ENCODE measurements around the gene EIPR1.
"Not testable (repeated sequence)": the region's sequence is repeated elsewhere in the genome, so short reads cannot be mapped to it uniquely, and the experiment has no call there.

Gene EIPR1

GRCh38 chr2:3183766-3184165, 193.9 kb downstream of the EIPR1 start:
- in situ Hi-C loops (cut with HindIII; ENCODE audit: low sequenced_read_pairs) = no loop called here

- in situ Hi-C loops (cut with HindIII; ENCODE audit: low sequenced_read_pairs) = no loop called here
These were observed 194.8 kb downstream of the EIPR1 start for GRCh38 chr2:3182848-3183247.

- in situ Hi-C loops (cut with HindIII; ENCODE audit: low sequenced_read_pairs) = no loop called here
These were observed 196.1 kb downstream of the EIPR1 start for GRCh38 chr2:3181416-3182010.

- in situ Hi-C loops (cut with HindIII; ENCODE audit: low sequenced_read_pairs) = not testable (repeated sequence)
These were observed 196.8 kb downstream of the EIPR1 start for GRCh38 chr2:3180909-3181221.

- in situ Hi-C loops (cut with HindIII; ENCODE audit: low sequenced_read_pairs) = no loop called here
These were observed 197.3 kb downstream of the EIPR1 start for GRCh38 chr2:3180082-3180908.

- in situ Hi-C loops (cut with HindIII; ENCODE audit: low sequenced_read_pairs) = no loop called here
These were observed 198.0 kb downstream of the EIPR1 start for GRCh38 chr2:3179626-3180025.

- in situ Hi-C loops (cut with HindIII; ENCODE audit: low sequenced_read_pairs) = no loop called here
These were observed 198.4 kb downstream of the EIPR1 start for GRCh38 chr2:3179208-3179607.

- in situ Hi-C loops (cut with HindIII; ENCODE audit: low sequenced_read_pairs) = no loop called here
These were observed 199.0 kb downstream of the EIPR1 start for GRCh38 chr2:3178578-3179031.

GRCh38 chr2:3177891-3178577, 199.6 kb downstream of the EIPR1 start:
- in situ Hi-C loops (cut with HindIII; ENCODE audit: low sequenced_read_pairs) = no loop called here

- in situ Hi-C loops (cut with HindIII; ENCODE audit: low sequenced_read_pairs) = no loop called here
These were observed 200.8 kb downstream of the EIPR1 start for GRCh38 chr2:3176869-3177255.

GRCh38 chr2:3176071-3176868, 201.3 kb downstream of the EIPR1 start:
- in situ Hi-C loops (cut with HindIII; ENCODE audit: low sequenced_read_pairs) = no loop called here

- in situ Hi-C loops (cut with HindIII; ENCODE audit: low sequenced_read_pairs) = no loop called here
These were observed 202.1 kb downstream of the EIPR1 start for GRCh38 chr2:3175568-3175955.

GRCh38 chr2:3174626-3175567, 202.7 kb downstream of the EIPR1 start:
- in situ Hi-C loops (cut with HindIII; ENCODE audit: low sequenced_read_pairs) = no loop called here

- in situ Hi-C loops (cut with HindIII; ENCODE audit: low sequenced_read_pairs) = no loop called here
These were observed 204.6 kb downstream of the EIPR1 start for GRCh38 chr2:3173031-3173430.

- in situ Hi-C loops (cut with HindIII; ENCODE audit: low sequenced_read_pairs) = no loop called here
These were observed 205.2 kb downstream of the EIPR1 start for GRCh38 chr2:3172265-3172935.

- in situ Hi-C loops (cut with HindIII; ENCODE audit: low sequenced_read_pairs) = no loop called here
These were observed 205.9 kb downstream of the EIPR1 start for GRCh38 chr2:3171564-3172264.

- in situ Hi-C loops (cut with HindIII; ENCODE audit: low sequenced_read_pairs) = no loop called here
These were observed 206.7 kb downstream of the EIPR1 start for GRCh38 chr2:3170792-3171455.

- in situ Hi-C loops (cut with HindIII; ENCODE audit: low sequenced_read_pairs) = no loop called here
These were observed 208.3 kb downstream of the EIPR1 start for GRCh38 chr2:3169106-3169870.

All from DLD1 (cell line).